Measurements from ENCODE around the gene IKBKG.
"Not testable (repeated sequence)": the region's sequence is repeated elsewhere in the genome, so short reads cannot be mapped to it uniquely, and the experiment has no call there.

Gene IKBKG

DNA sequence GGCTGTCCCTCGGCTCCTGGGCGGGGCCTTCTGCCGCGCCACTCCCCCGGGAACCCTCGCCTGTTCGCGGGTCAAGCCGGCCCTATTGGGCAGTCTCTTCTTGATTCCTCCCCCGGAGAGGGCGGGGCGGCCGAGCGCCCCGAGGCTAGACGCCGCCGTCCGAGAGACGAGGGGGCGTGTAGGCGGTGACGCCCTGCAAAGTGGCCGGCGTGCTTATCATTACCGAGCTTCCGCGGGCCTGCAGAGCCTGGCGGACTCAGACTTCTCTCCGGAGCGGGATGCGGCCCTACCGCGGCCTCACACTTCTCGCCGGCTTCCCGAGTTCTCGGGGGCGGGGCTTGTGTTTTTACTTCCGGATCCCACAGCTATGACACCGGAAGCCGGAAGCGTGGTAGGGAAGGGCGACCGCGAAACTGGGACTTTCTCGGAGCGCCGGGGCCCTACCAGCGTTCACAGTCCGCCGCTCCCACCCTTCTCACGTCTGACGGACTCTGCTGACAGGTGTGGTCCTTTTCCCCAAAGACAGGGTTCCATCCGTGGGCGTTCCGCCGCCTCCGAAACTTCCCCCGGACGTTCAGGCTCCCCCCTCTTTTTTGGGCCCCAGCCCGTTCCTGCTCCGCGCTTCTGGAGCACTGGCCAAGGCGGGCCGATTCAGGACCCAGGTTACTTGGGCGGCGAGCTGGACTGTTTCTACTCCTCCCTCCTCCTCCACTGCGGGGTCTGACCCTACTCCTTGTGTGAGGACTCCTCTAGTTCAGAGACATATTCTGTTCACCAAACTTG, at the start of gene IKBKG:
TSS of gene IKBKG (plus strand) at position 376 of the 783 bp plus-strand sequence. CDS start 4,383 bp downstream, outside the sequence.
- ATAC-seq, result peak; percentile 77 to 81

DNA sequence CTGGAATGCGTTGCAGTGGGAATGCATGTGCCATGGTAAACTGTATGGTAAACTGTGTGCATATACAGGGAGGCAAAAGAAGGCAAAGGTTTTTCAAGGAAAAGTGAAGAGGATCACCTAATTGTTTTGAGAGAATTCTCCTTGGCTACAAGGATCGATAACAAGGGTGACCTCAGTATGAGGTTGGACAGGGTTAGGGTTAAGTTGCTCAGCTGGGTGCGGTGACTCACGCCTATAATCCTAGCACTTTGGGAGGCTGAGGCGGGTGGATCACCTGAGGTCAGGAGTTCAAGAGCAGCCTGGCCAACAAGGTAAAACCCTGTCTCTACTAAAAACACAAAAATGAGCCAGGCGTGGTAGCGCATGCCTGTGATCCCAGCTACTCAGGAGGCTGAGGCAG, 46.0 kb upstream of the IKBKG start:
- ATAC-seq, result not testable (repeated sequence)

DNA sequence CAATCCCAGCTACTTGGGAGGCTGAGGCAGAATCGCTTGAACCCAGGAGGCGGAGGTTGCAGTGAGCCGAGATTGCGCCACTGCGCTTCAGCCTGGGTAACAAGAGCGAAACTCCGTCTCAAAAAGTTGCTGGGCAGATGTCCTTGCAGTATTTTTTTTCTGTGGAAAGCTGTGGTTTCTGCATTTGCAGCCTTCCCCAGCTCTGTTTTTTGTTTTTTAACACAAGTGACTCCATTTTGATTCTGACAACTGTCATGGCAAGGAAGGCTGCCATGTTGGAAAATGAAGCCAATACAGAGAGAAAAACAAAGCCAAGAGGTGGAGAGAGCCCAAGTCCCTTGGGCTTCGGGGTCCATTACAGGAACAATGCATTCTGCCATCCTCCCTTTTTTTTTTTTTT, 45.3 kb upstream of the IKBKG start:
- no peak for ATAC-seq

GRCh38 chrX:154502989-154503388, 44.4 kb upstream of the IKBKG start:
- ATAC-seq, result no peak

- no peak for ATAC-seq
These were observed 41.7 kb upstream of the IKBKG start for GRCh38 chrX:154505734-154506133.

DNA sequence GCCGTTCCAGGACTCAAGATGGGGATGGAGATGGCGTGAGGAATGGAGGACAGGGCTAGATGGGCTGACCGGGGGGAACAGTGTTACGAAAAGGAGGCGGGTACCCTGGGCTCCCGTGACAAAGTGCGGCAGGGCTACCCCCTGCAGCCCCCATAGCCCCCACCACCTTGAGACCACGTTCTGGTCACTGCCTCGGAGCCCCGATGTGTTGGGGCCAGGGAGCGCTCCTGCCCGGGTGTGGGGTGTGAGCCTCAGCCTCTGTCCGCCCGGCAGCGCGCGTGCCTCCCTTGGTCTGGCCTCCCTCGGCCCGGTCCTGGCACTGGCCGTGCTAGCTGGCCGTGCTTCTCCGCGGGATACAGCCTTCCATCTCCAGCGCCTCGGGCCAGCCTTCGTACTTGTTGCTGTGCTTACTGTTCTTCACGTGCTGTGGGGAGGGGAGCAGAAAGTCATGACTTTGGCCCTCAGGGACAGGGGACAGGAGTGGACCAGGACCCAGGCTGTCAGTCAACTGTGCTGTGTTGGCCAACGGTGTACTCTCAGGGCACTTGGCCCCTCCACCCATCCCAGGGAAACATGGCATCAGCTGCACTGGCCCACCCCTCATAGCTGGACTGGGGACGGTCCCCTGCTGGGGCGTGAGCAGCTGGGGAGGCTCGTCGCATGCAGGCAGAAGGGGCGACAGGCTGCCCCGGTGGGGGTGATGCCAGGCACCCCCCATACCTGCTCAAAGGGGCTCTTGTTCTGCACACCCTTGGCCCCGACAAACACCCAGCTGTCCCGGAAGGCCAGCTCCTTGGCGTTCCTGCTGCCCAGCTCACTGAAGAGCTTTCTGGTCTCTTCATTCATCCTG, 40.7 kb upstream of the IKBKG start:
- no peak for ATAC-seq

- no peak for ATAC-seq
These were observed 39.6 kb upstream of the IKBKG start for GRCh38 chrX:154507673-154508383.

DNA sequence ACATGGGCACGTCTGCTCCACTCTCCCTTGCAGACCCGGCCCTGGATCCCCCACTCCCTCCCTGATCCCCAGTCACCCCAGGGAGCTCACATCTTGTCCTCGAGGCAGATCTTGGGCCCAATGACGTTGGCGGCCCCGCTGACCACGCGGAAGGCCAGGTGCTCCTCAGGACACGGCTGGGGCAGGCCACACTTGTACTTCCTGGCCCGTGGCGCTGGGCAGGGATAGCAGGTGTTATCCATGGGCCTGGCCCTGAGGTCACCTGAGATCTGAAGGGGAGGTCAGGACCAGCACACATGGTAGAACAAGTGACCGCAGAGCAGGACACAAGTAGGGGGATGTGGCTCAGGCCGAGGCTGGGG, 39.1 kb upstream of the IKBKG start:
- no peak for ATAC-seq

- ATAC-seq, result no peak
These were observed 38.0 kb upstream of the IKBKG start for GRCh38 chrX:154509455-154509854.

DNA sequence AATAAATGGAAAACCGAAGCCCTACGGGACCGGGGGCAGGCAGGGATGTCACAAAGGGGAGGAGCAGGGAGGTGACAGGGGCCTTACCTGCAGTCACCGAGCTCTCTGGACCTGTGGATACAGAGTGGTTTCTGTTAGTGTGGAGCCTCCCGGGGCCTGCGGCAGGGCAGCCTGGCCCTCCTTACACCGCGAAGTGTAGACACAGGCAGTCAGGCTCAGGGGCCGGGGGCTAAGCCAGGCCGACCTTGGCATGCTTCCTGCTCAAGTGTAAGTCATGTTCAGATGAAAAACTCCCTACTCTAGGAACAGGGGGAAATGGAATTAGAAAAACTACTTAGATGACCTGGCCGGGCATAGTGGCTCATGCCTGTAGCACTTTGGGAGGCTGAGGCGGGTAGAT, 35.7 kb upstream of the IKBKG start:
- no peak for ATAC-seq

DNA sequence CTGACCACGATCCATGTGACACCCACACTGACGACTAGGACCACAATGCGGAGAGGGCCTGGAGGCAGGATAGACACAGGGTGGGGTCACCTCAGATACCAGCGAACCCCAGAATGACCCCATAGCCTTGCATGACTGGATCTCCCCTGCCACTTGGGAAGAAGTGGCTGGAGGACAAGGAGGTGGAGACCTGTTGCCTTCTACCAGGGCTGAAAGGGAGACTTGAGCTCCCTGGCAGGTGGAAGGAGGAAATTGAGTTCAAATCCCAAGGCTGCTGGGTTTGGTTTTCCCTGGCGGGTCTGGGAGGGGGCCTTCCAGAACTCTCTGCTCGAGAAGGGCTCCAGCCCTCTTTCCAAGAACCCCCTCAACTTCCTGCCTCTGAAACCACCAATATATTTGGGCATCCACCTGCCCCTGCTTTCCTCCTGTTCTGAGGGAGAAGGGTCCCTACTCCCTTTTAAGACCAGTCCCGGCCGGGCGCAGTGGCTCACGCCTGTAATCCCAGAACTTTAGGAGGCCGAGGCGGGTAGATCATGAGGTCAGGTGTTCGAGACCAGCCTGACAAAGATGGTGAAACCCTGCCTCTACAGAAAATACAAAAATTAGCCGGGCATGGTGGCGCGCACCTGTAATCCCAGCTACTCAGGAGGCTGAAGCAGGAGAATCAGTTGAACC, 34.4 kb upstream of the IKBKG start:
- no peak for ATAC-seq

GRCh38 chrX:154513716-154514115, 33.7 kb upstream of the IKBKG start:
- no peak for ATAC-seq

DNA sequence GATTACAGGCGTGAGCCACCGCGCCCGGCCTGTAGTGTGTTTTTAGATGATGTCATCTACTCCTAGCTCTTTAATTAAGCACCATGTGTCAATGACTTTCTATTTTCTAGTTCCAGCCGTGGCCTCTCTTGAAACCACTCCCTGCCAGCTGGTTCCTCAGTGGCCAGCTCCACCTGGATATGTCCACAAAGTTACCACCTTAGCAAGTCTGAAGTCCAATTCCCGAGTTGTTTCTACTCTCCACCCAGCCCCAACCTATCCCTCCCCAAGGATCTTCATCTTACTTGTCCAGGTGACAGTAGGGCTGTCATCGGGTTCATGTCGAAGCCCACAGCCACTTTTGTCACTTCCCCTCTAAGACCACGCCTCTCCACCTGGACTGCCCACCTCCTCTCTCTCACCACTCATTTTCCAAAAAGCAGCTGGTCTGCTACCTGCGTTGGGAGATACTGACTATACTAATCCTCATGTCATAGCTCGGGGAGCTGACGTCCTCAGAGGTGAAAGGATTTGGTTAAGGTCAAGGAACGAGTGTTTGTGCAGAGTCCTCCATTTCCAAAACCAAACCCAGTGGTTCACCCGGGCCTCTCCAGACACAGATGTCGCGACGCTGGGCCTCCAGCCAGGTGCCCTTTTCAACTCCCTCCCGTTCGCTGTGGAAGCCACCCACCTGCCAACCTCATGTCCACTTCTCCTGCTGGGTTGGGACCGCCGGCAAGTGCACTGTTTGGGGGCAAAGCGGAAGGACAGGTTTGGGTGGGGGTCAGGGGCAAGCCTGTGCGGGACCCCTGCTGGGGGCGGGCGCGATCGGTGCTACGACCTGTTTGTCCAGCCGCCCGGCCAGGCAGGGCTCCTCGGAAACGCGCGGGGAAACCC, 32.1 kb upstream of the IKBKG start:
- no peak for ATAC-seq

- ATAC-seq, result peak; percentile 91 to 93
These were observed 31.3 kb upstream of the IKBKG start, which contains the start of gene FAM3A for GRCh38 chrX:154515966-154516655. Gene FAM3A (minus strand): TSS chrX:154516232. CDS start chrX:154515772, 460 bp downstream.

DNA sequence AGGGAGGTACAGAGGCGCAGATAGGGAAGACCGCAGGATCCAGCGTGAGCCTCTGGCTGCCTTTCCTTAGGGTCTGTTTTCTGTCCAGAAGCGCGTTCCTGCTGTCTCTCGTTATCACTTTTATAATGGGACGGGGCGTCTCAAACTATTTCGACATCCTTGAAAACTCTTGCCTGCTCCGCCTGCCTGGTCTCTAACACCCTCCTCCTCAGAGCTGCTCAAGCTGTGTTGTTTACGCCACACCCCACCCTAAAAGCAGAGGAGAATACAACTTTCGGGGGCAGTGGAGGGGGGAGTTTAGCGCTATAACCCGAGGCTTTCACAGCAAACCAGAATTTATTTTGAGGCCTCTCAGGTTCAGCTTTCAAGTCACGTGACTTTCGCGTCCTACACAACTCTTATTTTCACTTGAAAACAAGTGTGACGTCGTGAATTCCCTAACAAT, 30.7 kb upstream of the IKBKG start:
- peak in 1 of 2 donors; percentile 3 for ATAC-seq

- ATAC-seq, result no peak
These were observed 30.2 kb upstream of the IKBKG start for GRCh38 chrX:154517101-154517781.

GRCh38 chrX:154519389-154519788, 28.0 kb upstream of the IKBKG start:
- ATAC-seq, result no peak

DNA sequence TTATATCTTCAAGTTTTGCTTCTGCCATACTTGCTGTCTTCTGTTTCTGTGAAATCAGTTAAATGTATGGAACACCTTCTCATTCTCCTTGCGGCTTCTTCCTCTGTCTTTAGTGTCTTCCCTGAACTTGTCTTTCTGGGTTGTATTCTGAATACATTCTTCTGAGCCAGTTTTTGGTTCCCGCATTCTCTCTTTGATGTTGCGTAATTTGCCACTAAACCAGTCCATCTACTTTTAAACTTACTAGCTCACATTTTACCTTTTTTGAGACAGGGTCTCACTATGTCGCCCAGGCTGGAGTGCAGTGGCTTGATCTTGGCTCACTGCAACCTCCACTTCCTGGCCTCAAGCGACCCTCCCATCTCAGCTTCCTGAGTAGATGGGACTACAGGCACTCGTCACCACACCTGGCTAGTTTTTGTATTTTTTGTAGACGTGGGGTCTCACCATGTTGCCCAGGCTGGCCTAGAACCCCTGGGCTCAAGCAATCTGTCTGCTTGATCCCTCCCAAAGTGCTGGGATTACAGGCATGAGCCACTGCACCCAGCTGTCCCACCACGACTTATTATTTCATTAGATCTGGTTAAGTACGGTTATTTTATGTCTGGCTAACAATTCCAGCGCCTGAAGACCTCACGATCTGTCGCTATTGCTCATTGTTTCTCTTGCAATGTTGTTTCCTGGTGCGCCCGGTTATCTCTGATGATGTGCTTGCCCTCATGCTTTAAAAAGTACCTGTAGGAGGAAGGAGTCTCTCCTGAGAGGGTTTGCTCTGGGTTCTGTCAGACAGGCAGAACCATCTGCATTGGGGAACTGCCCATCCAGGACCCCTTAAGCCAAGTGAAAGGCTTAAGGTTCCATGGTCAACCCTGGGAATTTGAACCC, 21.6 kb upstream of the IKBKG start:
- no peak for ATAC-seq
